Neural cell (in vitro differentiated cells): ENCODE measurements around the gene RGL4. TPM values are rescaled to one million over a fixed set of nuclear protein-coding genes. Genes with fewer than 3 reads are reported as not detected.

Experiments used
- H2AFZ ChIP-seq: fragments of 200-600, 300-800 bp; sonication (generic), shearing (Covaris generic); 2 replicates; pipeline ENCODE4 v1.6.0; 2014; ENCODE audit warnings: low read depth, mild to moderate bottlenecking, antibody characterized with exemption, low read length, moderate library complexity
- H3F3A ChIP-seq: fragments of 200-600 bp; shearing (Covaris generic); 2 replicates; pipeline ENCODE4 v1.6.1; 2016; ENCODE audit warnings: mild to moderate bottlenecking, moderate library complexity, mixed read lengths, antibody characterized with exemption, low read length; ENCODE audit not compliant: insufficient read depth, poor library complexity, severe bottlenecking
- H3K27ac ChIP-seq: fragments of 200-600, 300-800 bp; sonication (generic), shearing (Covaris generic); 2 replicates; pipeline ENCODE4 v1.5.1; 2014; ENCODE audit warnings: mild to moderate bottlenecking, low read length, moderate library complexity
- H3K27me3 ChIP-seq: fragments of 300-800, 200-600 bp; sonication (generic), shearing (Covaris generic); 2 replicates; pipeline ENCODE4 v1.6.0; 2014; ENCODE audit warnings: mild to moderate bottlenecking, low read depth, low read length, moderate library complexity; ENCODE audit not compliant: insufficient read depth
- H3K36me3 ChIP-seq: fragments of 300-800, 200-600 bp; sonication (generic), shearing (Covaris generic); 2 replicates; pipeline ENCODE4 v1.5.1; 2014; ENCODE audit warnings: mild to moderate bottlenecking, antibody characterized with exemption, low read length, moderate library complexity; ENCODE audit not compliant: insufficient read depth
- H3K4me2 ChIP-seq: fragments of 300-800, 200-600 bp; sonication (generic), shearing (Covaris generic); 2 replicates; pipeline ENCODE4 v1.6.0; 2014; ENCODE audit warnings: mild to moderate bottlenecking, low read length
- H3K4me3 ChIP-seq: fragments of 300-800, 200-600 bp; sonication (generic), shearing (Covaris generic); 2 replicates; pipeline ENCODE4 v1.5.1; 2014; ENCODE audit warnings: mild to moderate bottlenecking, low read length, moderate library complexity
- H3K79me2 ChIP-seq: fragments of 200-600 bp; shearing (Covaris generic); replicated peaks from 2 replicates; pipeline ENCODE4 v1.6.0; 2014; ENCODE audit warnings: mild to moderate bottlenecking, low read length, moderate library complexity; ENCODE audit not compliant: insufficient read depth
- H3K9ac ChIP-seq: fragments of 300-800, 200-600 bp; sonication (generic), shearing (Covaris generic); 2 replicates; pipeline ENCODE4 v1.6.1; 2016; ENCODE audit warnings: mild to moderate bottlenecking, low read length, mixed read lengths
- H3K9me2 ChIP-seq: fragments of 200-600 bp; shearing (Covaris generic); 2 replicates; pipeline ENCODE4 v1.6.1; 2016; ENCODE audit warnings: mild to moderate bottlenecking, low read length, mixed read lengths; ENCODE audit not compliant: insufficient read depth
- H3K9me3 ChIP-seq: fragments of 200-600, 300-800 bp; sonication (generic), shearing (Covaris generic); 2 replicates; pipeline ENCODE4 v1.6.1; 2016; ENCODE audit warnings: mild to moderate bottlenecking, mixed run types, low read length, moderate library complexity, mixed read lengths
- H4K20me1 ChIP-seq: fragments of 200-600 bp; shearing (Covaris generic); 2 replicates; pipeline ENCODE4 v1.6.1; 2016; ENCODE audit warnings: mild to moderate bottlenecking, mixed run types; ENCODE audit not compliant: insufficient read depth
- CTCF ChIP-seq: fragments of 450-650 bp; IDR thresholded peaks from 2 replicates; pipeline ENCODE4 v1.5.1; 2014; ENCODE audit warnings: antibody characterized with exemption, mild to moderate bottlenecking, moderate library complexity; ENCODE audit not compliant: poor library complexity, severe bottlenecking
- EP300 ChIP-seq: fragments of 450-650 bp; conservative IDR thresholded peaks from 2 replicates; pipeline ENCODE4 v1.6.1; 2014; ENCODE audit warnings: antibody characterized with exemption, mild to moderate bottlenecking, moderate library complexity; ENCODE audit not compliant: poor library complexity, severe bottlenecking
- EZH2 ChIP-seq: fragments of 200-600, 300-800 bp; shearing (Covaris generic), sonication (generic); IDR thresholded peaks from 2 replicates; pipeline ENCODE4 v1.6.1; 2014; ENCODE audit warnings: antibody characterized with exemption, low read length, borderline replicate concordance, mild to moderate bottlenecking; ENCODE audit not compliant: insufficient read depth, poor library complexity, severe bottlenecking
- MXI1 ChIP-seq: fragments of 450-650 bp; conservative IDR thresholded peaks from 2 replicates; pipeline ENCODE4 v1.6.1; 2014; ENCODE audit warnings: antibody characterized with exemption, mild to moderate bottlenecking; ENCODE audit not compliant: poor library complexity, severe bottlenecking
- POLR2AphosphoS5 ChIP-seq: IDR thresholded peaks from 2 replicates; pipeline ENCODE4 v1.6.1; 2012
- RAD21 ChIP-seq: fragments of 450-650 bp; conservative IDR thresholded peaks from 2 replicates; pipeline ENCODE4 v1.6.1; 2014; ENCODE audit warnings: antibody characterized with exemption, mild to moderate bottlenecking, moderate library complexity
- SMC3 ChIP-seq: fragments of 450-650 bp; conservative IDR thresholded peaks from 2 replicates; pipeline ENCODE4 v1.6.1; 2014; ENCODE audit warnings: antibody characterized with exemption, mild to moderate bottlenecking, moderate library complexity; ENCODE audit not compliant: poor library complexity
- TAF1 ChIP-seq: IDR thresholded peaks from 2 replicates; pipeline ENCODE4 v1.6.1; 2012; ENCODE audit warnings: low read depth
- polyA plus RNA-seq: library from polyadenylated mRNA; depleted of rRNA; stranded (reverse); fragments of >200 nt; gene quantifications from 2 replicates; pipeline ENCODE4 v1.2.3, GENCODE V29; 2014
- TF ChIP-seq, protein P1 (sequence below): IDR thresholded peaks from 2 replicates; pipeline ENCODE4 v1.6.1; 2012; ENCODE audit warnings: borderline replicate concordance

RGL4 gene
- polyA plus RNA-seq, 1 donor from 2014 or later = not detected

DNA sequence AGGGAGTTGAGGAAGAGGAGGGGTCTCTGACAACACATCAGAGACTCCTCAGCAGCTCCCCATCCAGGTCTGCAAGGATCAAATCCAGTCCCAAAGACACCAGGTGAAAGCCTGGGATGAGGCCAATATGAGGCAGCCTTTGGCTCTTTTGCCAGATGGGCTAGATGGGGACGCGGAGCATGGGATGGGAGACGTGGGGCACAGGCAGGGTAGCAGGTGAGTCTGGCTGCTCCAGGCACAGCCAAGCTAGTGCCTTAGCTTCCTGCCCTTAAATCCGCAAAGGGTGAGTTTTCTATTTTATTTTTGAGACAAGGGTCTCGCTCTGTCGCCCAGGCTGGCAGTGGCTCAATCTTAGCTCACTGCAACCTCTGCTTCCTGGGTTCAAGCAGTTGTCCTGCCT lies 39.1 kb upstream of the RGL4 start:
- no peak overlapping the region for H3K9ac ChIP-seq
- H3K4me3 ChIP-seq = no peak overlapping the region
- TF ChIP-seq, protein P1, sequence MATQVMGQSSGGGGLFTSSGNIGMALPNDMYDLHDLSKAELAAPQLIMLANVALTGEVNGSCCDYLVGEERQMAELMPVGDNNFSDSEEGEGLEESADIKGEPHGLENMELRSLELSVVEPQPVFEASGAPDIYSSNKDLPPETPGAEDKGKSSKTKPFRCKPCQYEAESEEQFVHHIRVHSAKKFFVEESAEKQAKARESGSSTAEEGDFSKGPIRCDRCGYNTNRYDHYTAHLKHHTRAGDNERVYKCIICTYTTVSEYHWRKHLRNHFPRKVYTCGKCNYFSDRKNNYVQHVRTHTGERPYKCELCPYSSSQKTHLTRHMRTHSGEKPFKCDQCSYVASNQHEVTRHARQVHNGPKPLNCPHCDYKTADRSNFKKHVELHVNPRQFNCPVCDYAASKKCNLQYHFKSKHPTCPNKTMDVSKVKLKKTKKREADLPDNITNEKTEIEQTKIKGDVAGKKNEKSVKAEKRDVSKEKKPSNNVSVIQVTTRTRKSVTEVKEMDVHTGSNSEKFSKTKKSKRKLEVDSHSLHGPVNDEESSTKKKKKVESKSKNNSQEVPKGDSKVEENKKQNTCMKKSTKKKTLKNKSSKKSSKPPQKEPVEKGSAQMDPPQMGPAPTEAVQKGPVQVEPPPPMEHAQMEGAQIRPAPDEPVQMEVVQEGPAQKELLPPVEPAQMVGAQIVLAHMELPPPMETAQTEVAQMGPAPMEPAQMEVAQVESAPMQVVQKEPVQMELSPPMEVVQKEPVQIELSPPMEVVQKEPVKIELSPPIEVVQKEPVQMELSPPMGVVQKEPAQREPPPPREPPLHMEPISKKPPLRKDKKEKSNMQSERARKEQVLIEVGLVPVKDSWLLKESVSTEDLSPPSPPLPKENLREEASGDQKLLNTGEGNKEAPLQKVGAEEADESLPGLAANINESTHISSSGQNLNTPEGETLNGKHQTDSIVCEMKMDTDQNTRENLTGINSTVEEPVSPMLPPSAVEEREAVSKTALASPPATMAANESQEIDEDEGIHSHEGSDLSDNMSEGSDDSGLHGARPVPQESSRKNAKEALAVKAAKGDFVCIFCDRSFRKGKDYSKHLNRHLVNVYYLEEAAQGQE = no peak
- no peak for TF ChIP-seq POLR2AphosphoS5
- TF ChIP-seq TAF1 = no peak
- no peak for TF ChIP-seq EZH2
- TF ChIP-seq MXI1 = no peak
- no peak for TF ChIP-seq RAD21
- no peak for TF ChIP-seq EP300
- no peak for TF ChIP-seq CTCF
- no peak for TF ChIP-seq SMC3
- no peaks in the 10 kb centered on the region for H3K27me3 ChIP-seq
- no peak overlapping the region for H2AFZ ChIP-seq
- no peak overlapping the region for H3K4me2 ChIP-seq
- no peaks in the 10 kb centered on the region for H3K36me3 ChIP-seq
- H4K20me1 ChIP-seq = no peaks in the 10 kb centered on the region
- no peaks in the 10 kb centered on the region for H3K9me2 ChIP-seq
- H3K79me2 ChIP-seq = no peaks in the 10 kb centered on the region
- no peaks in the 10 kb centered on the region for H3K9me3 ChIP-seq
- no peaks in the 10 kb centered on the region for H3F3A ChIP-seq
- no peak overlapping the region for H3K27ac ChIP-seq

GRCh38 chr22:23652286-23652685 lies 38.5 kb upstream of the RGL4 start:
- Histone ChIP-seq H4K20me1 (no peaks in the 10 kb centered on the region), H3K9me3 (no peaks in the 10 kb centered on the region), H3K36me3 (no peaks in the 10 kb centered on the region), H2AFZ (no peak overlapping the region), H3K9ac (no peak overlapping the region), H3K4me3 (no peak overlapping the region), H3K4me2 (no peak overlapping the region), H3K27ac (no peak overlapping the region), H3K27me3 (no peaks in the 10 kb centered on the region), H3F3A (no peaks in the 10 kb centered on the region), H3K79me2 (no peaks in the 10 kb centered on the region), H3K9me2 (no peaks in the 10 kb centered on the region)
- TF ChIP-seq RAD21 = no peak
- TF ChIP-seq EP300 = no peak
- TF ChIP-seq, protein P1 = no peak
- TF ChIP-seq POLR2AphosphoS5 = no peak
- TF ChIP-seq EZH2 = no peak
- TF ChIP-seq CTCF = no peak
- no peak for TF ChIP-seq SMC3
- no peak for TF ChIP-seq TAF1
- TF ChIP-seq MXI1 = no peak
